CD4-positive, alpha-beta memory T cell (primary cell): Measurements from ENCODE around the gene FAR2. TPM values are rescaled to one million over a fixed set of nuclear protein-coding genes. Genes with fewer than 3 reads are reported as not detected.
A peak's percentile ranks its signal among the peaks of the same experiment; 100 is the strongest.
"Not testable (repeated sequence)": the region's sequence is repeated elsewhere in the genome, so short reads cannot be mapped to it uniquely, and the experiment has no call there.

Source experiments
- CTCF ChIA-PET: fragments of 350-600 bp; sonication (Branson Sonifier 250); formaldehyde crosslinking; loops from one replicate; lab custom pipeline; 2021; ENCODE audit warnings: inconsistent platforms; ENCODE audit not compliant: partially characterized antibody; lab: Charles Lee
- POLR2A ChIA-PET: fragments of 350-600 bp; sonication (Branson Sonifier 250); formaldehyde crosslinking; loops from one replicate; lab custom pipeline; 2021; ENCODE audit not compliant: partially characterized antibody; lab: Charles Lee
- DNase-seq, 5 donors: peaks; one replicate each; pipeline versions ENCODE4 v3.0.0 to v3.0.0-alpha.2; 2020 to 2022; ENCODE audit warnings: mixed read lengths in 1 of 5
- H3K27ac ChIP-seq: one replicate; pipeline ENCODE4 v1.7.0; 2013; ENCODE audit warnings: low read depth, low read length
- H3K27me3 ChIP-seq: 2 replicates; pipeline ENCODE4 v1.7.0; 2013; ENCODE audit warnings: mild to moderate bottlenecking, low read length, moderate library complexity; ENCODE audit not compliant: insufficient read depth
- H3K36me3 ChIP-seq: 2 replicates; pipeline ENCODE4 v1.7.0; 2013; ENCODE audit warnings: mild to moderate bottlenecking, low read length, moderate library complexity; ENCODE audit not compliant: insufficient read depth
- H3K4me1 ChIP-seq: 2 replicates; pipeline ENCODE4 v1.7.0; 2013; ENCODE audit warnings: mild to moderate bottlenecking, low read length, moderate library complexity; ENCODE audit not compliant: insufficient read depth
- H3K4me3 ChIP-seq, 2 donors: one replicate each; pipeline ENCODE4 v1.7.0; 2013; ENCODE audit warnings: low read length in 2 of 2, mild to moderate bottlenecking in 1 of 2
- H3K9me3 ChIP-seq, 2 donors: one replicate each; pipeline ENCODE4 v1.7.0; 2013; ENCODE audit warnings: low read length in 2 of 2, control low read depth in 1 of 2; ENCODE audit not compliant: control insufficient read depth in 1 of 2
- H3K27ac Mint-ChIP-seq, 7 donors: one replicate each; pipeline ENCODE4 v1.8.0; 2020 to 2021; ENCODE audit warnings: mixed read lengths in 7 of 7, mild to moderate bottlenecking in 6 of 7, inconsistent platforms in 3 of 7, moderate library complexity in 3 of 7
- H3K27me3 Mint-ChIP-seq, 2 donors: one replicate each; pipeline ENCODE4 v1.8.0; 2020 to 2021; ENCODE audit warnings: mixed read lengths in 2 of 2
- H3K36me3 Mint-ChIP-seq, 2 donors: one replicate each; pipeline ENCODE4 v1.8.0; 2020 to 2021; ENCODE audit warnings: mixed read lengths in 2 of 2, inconsistent platforms in 1 of 2, mild to moderate bottlenecking in 1 of 2
- H3K4me1 Mint-ChIP-seq, 4 donors: one replicate each; pipeline ENCODE4 v1.8.0; 2020 to 2021; ENCODE audit warnings: mixed read lengths in 4 of 4, mild to moderate bottlenecking in 1 of 4
- H3K4me3 Mint-ChIP-seq, 8 donors: one replicate each; pipeline ENCODE4 v1.8.0; 2020 to 2021; ENCODE audit warnings: mixed read lengths in 8 of 8, mild to moderate bottlenecking in 7 of 8, moderate library complexity in 6 of 8, inconsistent platforms in 3 of 8
- H3K9me3 Mint-ChIP-seq, 8 donors: one replicate each; pipeline ENCODE4 v1.8.0; 2020 to 2021; ENCODE audit warnings: mixed read lengths in 8 of 8, mild to moderate bottlenecking in 5 of 8, inconsistent platforms in 3 of 8, moderate library complexity in 1 of 8
- intact Hi-C: fragments of 100-400 bp; cut with micrococcal nuclease; formaldehyde crosslinking; loops from one replicate; pipeline ENCODE4 v1.15.1; 2023
- polyA plus RNA-seq, 2 donors: library from polyadenylated mRNA; unstranded; fragments of 300-500 nt; fragmentation: Illumina TruSeq; gene quantifications; one replicate each; pipeline ENCODE4 v1.2.3, GENCODE V29; 2021
- total RNA-seq, 2 experiments: library from RNA; stranded (reverse); gene quantifications; one replicate each; pipeline ENCODE4 v1.2.3, GENCODE V29; 2021

Gene FAR2
- total and polyA plus RNA-seq, 4 experiments from 2014 or later: 6.2 to 10.6 (median 10.0) TPM

GRCh38 chr12:29287622-29288021 is 138.5 kb downstream of the FAR2 start:
- no peak for DNase-seq
- Histone ChIP-seq H3K4me3 (no peak overlapping the region), H3K27ac (no peak overlapping the region), H3K36me3 (no peaks in the 10 kb centered on the region), H3K27me3 (no peaks in the 10 kb centered on the region), H3K4me1 (no peaks in the 10 kb centered on the region), H3K9me3 (no peaks in the 10 kb centered on the region)
- peaks cover 8 to 29% of the 10 kb centered on the region in 2 donors for H3K36me3 Mint-ChIP-seq
- H3K4me1 Mint-ChIP-seq: peaks cover 0 to under 1% (median 0%) of the 10 kb centered on the region in 4 donors
- no peak overlapping the region for H3K27ac Mint-ChIP-seq
- H3K9me3 Mint-ChIP-seq: peaks cover 0 to 8% (median 2%) of the 10 kb centered on the region in 8 donors
- ChIA-PET POLR2A (no interaction called here), CTCF (interaction anchor here (1.8 kb wide), 1 partner anchor 30 kb away, joined by 5 read pairs; no protein-coding TSS in a partner anchor)
- intact Hi-C loops: no loop called here
- no peaks in the 10 kb centered on the region for H3K27me3 Mint-ChIP-seq
- no peak overlapping the region for H3K4me3 Mint-ChIP-seq

- Histone ChIP-seq H3K27ac (no peak overlapping the region), H3K9me3 (no peaks in the 10 kb centered on the region), H3K36me3 (no peaks in the 10 kb centered on the region), H3K4me3 (no peak overlapping the region), H3K4me1 (no peaks in the 10 kb centered on the region), H3K27me3 (no peaks in the 10 kb centered on the region)
- CTCF ChIA-PET: interaction anchor here (1.8 kb wide), 1 partner anchor 29 kb away, joined by 5 read pairs; no protein-coding TSS in a partner anchor
- peaks cover 8 to 29% of the 10 kb centered on the region in 2 donors for H3K36me3 Mint-ChIP-seq
- H3K4me1 Mint-ChIP-seq: no peaks in the 10 kb centered on the region
- intact Hi-C loops: no loop called here
- no peaks in the 10 kb centered on the region for H3K27me3 Mint-ChIP-seq
- H3K9me3 Mint-ChIP-seq: peaks cover 0 to 8% (median 2%) of the 10 kb centered on the region in 8 donors
- no peak for DNase-seq
- POLR2A ChIA-PET: no interaction called here
- no peak overlapping the region for H3K4me3 Mint-ChIP-seq
- H3K27ac Mint-ChIP-seq: no peak overlapping the region
These were observed 139.0 kb downstream of the FAR2 start for GRCh38 chr12:29288031-29288430.

DNA sequence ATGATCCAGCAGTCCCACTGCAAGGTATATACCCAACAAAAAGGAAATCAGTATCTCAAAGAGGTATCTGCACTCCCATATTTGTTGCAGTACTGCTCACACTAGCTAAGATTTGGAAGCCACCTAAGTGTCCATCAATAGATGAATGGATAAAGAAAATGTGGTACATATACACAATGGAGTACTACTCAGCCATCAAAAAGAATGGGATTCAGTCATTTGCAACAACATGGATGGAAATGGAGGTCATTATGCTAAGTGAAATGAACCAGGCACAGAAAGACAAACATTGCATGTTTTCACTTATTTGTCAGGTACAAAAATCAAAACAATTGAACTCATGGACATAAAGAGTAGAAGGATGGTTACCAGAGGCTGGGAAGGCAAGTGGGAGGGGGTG is 141.4 kb downstream of the FAR2 start:
- DNase-seq, H3K4me1 ChIP-seq, H3K27me3 Mint-ChIP-seq, H3K27me3 ChIP-seq, H3K4me3 ChIP-seq, H3K27ac ChIP-seq, intact Hi-C loops, H3K36me3 ChIP-seq, H3K9me3 Mint-ChIP-seq, H3K4me3 Mint-ChIP-seq, CTCF ChIA-PET, H3K27ac Mint-ChIP-seq, H3K9me3 ChIP-seq, H3K4me1 Mint-ChIP-seq, POLR2A ChIA-PET: not testable (repeated sequence)
- H3K36me3 Mint-ChIP-seq: peaks cover 8 to 20% of the 10 kb centered on the region in 2 donors

DNA sequence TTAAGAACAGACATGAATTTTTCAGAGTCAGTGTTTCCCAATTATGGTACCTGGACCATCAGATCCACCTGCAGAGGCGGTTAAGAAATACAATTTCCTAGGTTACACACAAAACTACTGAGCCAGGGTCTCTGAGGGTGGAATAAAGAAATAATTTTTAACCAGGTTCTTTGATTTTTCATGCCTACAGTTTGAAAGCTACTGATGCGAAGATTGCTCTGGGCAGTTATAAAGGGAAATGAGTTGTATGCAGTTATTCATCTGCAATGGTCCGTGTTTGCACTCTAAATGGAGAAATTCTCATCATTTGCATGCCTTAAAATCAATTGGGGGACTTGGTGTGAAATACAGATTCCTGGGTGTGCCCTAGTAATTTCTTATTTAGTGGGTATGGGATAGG is 142.1 kb downstream of the FAR2 start:
- H3K36me3 Mint-ChIP-seq: peaks cover 3 to 15% of the 10 kb centered on the region in 2 donors
- H3K27ac ChIP-seq: no peak overlapping the region
- no peak overlapping the region for H3K4me3 Mint-ChIP-seq
- no peaks in the 10 kb centered on the region for H3K27me3 ChIP-seq
- no peak overlapping the region for H3K27ac Mint-ChIP-seq
- CTCF ChIA-PET: no interaction called here
- DNase-seq: no peak
- H3K27me3 Mint-ChIP-seq: no peaks in the 10 kb centered on the region
- H3K4me1 ChIP-seq: no peaks in the 10 kb centered on the region
- H3K4me1 Mint-ChIP-seq: no peaks in the 10 kb centered on the region
- peaks cover 0 to 8% (median 2%) of the 10 kb centered on the region in 8 donors for H3K9me3 Mint-ChIP-seq
- no peaks in the 10 kb centered on the region for H3K9me3 ChIP-seq
- no peak overlapping the region for H3K4me3 ChIP-seq
- intact Hi-C loops: no loop called here
- H3K36me3 ChIP-seq: no peaks in the 10 kb centered on the region
- POLR2A ChIA-PET: no interaction called here

- H3K9me3 Mint-ChIP-seq: peaks cover 0 to 1% (median 0%) of the 10 kb centered on the region in 8 donors
These were observed 150.6 kb downstream of the FAR2 start for GRCh38 chr12:29299633-29300032.

GRCh38 chr12:29301114-29301513 is 152.0 kb downstream of the FAR2 start:
- CTCF ChIA-PET: interaction anchor here (1.0 kb wide), 1 partner anchor 16 kb away, joined by 4 read pairs; no protein-coding TSS in a partner anchor
- H3K9me3 Mint-ChIP-seq: peaks cover 0 to 1% (median 0%) of the 10 kb centered on the region in 8 donors
- no peaks in the 10 kb centered on the region for H3K27me3 Mint-ChIP-seq
- intact Hi-C loops: no loop called here
- no peaks in the 10 kb centered on the region for H3K4me1 Mint-ChIP-seq
- no peak overlapping the region for H3K27ac ChIP-seq
- H3K4me3 Mint-ChIP-seq: no peak overlapping the region
- H3K9me3 ChIP-seq: no peaks in the 10 kb centered on the region
- no peak overlapping the region for H3K27ac Mint-ChIP-seq
- H3K36me3 ChIP-seq: no peaks in the 10 kb centered on the region
- DNase-seq: no peak
- H3K4me1 ChIP-seq: no peaks in the 10 kb centered on the region
- peaks cover 0 to 4% of the 10 kb centered on the region in 2 donors for H3K36me3 Mint-ChIP-seq
- POLR2A ChIA-PET: no interaction called here
- no peak overlapping the region for H3K4me3 ChIP-seq
- no peaks in the 10 kb centered on the region for H3K27me3 ChIP-seq

More at GRCh38 chr12:29299633-29300032, 150.6 kb downstream of the FAR2 start:
- Mint-ChIP-seq H3K4me3 (no peak overlapping the region), H3K4me1 (no peaks in the 10 kb centered on the region), H3K36me3 (peaks cover 0 to 4% of the 10 kb centered on the region in 2 donors), H3K27ac (peak overlapping the region in 1 of 7 donors; percentile 42), H3K27me3 (no peaks in the 10 kb centered on the region)
- no peak for DNase-seq
- no peak overlapping the region for H3K27ac ChIP-seq
- H3K4me3 ChIP-seq: no peak overlapping the region
- POLR2A ChIA-PET: no interaction called here
- CTCF ChIA-PET: interaction anchor here (1.0 kb wide), 1 partner anchor 18 kb away, joined by 6 read pairs; no protein-coding TSS in a partner anchor
- no peaks in the 10 kb centered on the region for H3K4me1 ChIP-seq
- intact Hi-C loops: no loop called here
- no peaks in the 10 kb centered on the region for H3K9me3 ChIP-seq
- H3K36me3 ChIP-seq: no peaks in the 10 kb centered on the region
- H3K27me3 ChIP-seq: no peaks in the 10 kb centered on the region

DNA sequence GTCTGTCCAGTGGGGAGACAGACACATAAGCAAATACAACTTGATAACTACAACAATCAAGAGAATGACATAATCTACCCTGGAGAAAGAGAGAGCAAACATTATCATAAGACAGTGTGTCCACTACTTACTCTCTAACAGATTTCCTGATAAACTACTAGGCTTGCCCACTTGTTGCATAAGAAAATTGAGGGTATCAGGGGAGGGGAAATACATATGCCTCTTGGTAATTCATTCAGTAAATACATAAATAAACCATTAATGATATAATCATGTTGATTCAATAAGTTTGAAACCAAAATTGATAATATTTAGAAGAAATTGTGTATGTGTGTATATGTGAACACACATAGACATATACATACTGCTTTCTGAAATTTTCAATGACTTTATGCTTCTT is 155.3 kb downstream of the FAR2 start:
- ChIA-PET CTCF (no interaction called here), POLR2A (no interaction called here)
- H3K27me3 ChIP-seq: no peaks in the 10 kb centered on the region
- peaks cover 0 to 1% (median 0%) of the 10 kb centered on the region in 8 donors for H3K9me3 Mint-ChIP-seq
- DNase-seq: no peak
- no peak overlapping the region for H3K4me3 Mint-ChIP-seq
- no peaks in the 10 kb centered on the region for H3K36me3 ChIP-seq
- intact Hi-C loops: no loop called here
- H3K27ac ChIP-seq: no peak overlapping the region
- no peaks in the 10 kb centered on the region for H3K27me3 Mint-ChIP-seq
- no peak overlapping the region for H3K4me3 ChIP-seq
- no peak overlapping the region for H3K27ac Mint-ChIP-seq
- H3K36me3 Mint-ChIP-seq: peaks cover 1 to 4% of the 10 kb centered on the region in 2 donors
- H3K4me1 ChIP-seq: no peaks in the 10 kb centered on the region
- H3K9me3 ChIP-seq: no peaks in the 10 kb centered on the region
- no peaks in the 10 kb centered on the region for H3K4me1 Mint-ChIP-seq
